Ammon's horn (tissue), 1 donor: ENCODE data around the gene COMMD9.
A peak's percentile ranks its signal among the peaks of the same experiment; 100 is the strongest.
"Not testable (repeated sequence)": the region's sequence is repeated elsewhere in the genome, so short reads cannot be mapped to it uniquely, and the experiment has no call there.

Experiments used
- DNase-seq: peaks from one replicate; pipeline ENCODE4 v3.0.0-alpha.2; 2016; ENCODE audit warnings: low spot score

Gene COMMD9

DNA sequence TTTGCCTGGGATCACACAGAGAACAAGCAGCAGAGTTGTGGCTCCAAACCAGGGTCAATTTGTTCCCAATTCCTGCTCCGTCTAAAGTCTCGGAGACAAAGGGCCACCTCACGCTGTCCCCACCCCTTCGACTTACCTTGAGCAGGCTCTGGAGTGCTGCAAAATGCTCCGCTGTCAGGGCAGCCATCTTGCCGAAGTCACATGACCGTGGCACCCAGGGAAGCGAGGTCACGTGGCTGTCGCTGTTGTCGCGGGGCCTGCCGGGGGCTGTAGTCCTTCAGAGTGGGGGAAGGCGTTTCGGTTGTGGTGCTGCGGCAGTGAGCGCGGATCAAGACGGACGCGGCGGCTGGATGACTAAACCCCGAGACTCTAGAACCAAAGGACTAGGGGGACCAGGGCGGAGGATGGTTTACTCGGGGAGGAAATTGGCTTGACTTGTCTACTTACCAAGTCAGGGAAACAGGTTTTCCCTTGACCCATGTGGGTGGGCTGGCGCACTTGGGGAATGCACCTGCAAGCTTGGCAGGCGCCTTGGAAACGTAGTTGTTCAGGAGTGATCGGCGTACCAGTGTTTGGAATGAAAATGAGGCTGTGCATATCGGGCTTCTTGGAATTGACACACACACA, at the start of gene COMMD9:
COMMD9 (minus strand) TSS at position 199 of the 627 bp plus-strand sequence; CDS start at position 187, 12 bp downstream.
- DNase-seq = peak; percentile 97

DNA sequence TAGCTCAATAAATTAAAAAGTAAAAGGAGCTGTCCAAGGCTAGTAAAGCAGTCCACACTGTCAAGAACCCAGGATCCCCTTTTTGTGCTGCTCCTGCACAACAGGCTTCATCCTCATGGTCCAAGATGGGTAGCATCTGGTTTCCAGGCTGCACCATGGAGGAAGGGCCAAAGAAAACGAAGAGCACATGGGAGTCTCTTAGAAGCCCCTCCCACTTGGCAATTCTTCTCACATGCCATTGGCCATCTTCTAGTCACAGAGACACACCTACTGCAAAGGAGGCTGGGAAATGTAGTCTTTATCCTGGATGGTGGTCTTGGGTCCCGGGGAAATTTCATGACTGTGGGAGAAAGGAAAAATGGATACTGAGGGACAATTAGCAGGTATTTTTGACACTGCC, 44.7 kb upstream of the COMMD9 start:
- no peak for DNase-seq

DNA sequence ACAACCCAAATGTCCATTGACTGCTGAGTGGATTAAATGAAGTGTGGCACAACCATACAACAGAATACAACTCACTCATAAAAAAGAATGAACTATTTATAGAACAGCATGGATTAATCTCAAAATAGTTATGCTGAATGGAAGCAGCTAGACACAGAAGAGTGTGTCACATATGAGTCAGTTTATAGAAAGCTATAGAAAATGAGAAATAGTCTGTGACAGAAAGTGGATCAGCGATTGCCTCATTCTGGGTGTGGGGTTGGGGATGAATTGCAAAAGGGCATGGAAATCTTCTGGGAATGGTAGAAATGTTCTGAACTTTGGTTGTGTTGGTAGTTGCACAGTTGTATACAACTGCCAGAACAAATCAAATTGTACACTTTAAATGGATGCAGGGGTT, 44.2 kb upstream of the COMMD9 start:
- DNase-seq = no peak

DNA sequence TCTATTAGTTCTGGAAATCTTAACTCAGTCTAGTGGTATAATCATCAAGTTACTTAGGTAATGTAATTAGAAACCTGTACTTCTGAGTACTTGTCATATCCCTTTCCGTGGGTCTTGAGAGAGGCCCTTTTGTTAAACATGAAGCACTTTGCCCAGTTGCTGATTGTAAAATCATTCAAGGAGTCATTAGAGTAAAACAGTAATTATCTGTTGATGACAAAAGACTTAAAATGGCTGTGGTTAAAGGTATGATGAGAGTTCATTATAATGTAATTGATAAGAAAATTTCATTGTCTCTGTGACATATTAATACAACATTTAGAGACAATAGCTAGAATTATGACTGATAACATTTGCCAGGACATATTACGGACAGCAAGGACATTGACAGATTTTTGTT, 41.2 kb upstream of the COMMD9 start:
- no peak for DNase-seq

DNA sequence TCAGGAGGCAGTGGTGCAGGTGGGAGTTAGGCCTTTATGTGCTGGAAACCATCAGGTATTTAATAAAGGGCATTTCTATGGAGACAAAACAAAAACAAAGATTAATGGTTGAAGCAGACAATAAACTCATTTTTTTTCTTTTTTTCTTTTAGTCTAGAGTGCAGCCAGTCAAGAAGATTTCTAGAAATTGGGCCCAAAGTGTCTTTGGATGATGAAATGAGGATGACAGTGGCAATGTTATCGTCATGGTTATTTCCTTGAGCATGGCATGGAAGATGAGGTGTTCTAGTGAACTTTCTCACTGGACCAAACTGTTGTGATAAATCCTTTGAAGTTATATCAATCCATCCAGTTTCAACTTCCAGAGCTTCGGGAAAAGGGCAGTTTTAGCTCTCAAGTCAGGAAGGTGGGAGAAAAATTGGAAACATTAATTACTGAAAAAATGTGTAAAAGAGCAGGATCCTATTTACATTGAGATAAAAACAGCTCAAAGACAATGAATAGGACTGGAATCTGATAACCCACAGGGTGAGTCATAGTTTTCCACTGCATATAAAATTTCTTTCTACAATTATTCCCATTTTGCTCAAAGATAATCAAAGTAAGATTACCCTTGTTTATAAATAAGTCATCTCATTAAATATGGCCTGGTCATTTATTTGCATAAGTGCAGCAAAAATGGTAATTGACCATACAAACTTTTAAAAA, 39.9 kb upstream of the COMMD9 start:
- no peak for DNase-seq

DNA sequence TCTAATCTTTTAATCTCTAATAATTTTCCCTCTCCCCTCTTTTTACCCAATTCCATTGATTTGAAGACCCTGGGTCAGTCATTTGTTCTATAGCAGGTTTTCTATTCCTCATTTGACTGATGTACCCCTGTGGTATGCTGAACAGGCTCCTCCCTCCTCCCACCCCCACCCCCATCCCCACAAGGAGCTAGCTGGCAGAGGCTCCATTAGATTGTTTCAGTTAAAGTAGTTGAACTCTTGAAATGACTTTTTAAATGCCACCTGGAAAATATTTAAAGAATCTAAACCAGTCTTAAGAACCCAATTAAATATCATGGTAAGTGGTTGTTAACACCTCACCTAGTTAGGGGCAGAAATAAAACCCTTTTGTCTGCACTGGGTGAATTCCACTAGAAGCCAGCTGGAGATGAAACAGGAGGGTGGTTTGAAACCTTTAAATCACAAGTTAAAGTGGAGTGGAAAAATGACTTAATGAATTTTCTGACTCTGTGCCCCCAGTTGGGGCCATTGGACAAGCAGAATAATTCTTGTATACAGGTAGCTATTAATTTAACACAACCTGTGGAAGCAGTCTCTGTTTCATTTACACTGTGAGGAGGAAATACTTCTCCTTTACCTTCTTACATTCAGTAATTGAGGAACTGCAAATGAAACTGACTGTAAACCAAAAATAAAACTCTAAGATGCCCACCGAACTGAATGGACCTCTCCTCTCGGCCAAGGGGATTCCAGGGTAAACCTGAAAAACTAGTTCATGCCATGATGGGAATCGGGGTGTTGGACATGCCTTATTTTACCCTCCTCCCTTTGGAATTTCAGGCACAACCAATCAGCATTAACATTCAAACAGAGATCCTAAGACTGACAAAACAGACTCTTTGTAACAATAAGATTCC, 37.5 kb upstream of the COMMD9 start:
- DNase-seq = no peak

DNA sequence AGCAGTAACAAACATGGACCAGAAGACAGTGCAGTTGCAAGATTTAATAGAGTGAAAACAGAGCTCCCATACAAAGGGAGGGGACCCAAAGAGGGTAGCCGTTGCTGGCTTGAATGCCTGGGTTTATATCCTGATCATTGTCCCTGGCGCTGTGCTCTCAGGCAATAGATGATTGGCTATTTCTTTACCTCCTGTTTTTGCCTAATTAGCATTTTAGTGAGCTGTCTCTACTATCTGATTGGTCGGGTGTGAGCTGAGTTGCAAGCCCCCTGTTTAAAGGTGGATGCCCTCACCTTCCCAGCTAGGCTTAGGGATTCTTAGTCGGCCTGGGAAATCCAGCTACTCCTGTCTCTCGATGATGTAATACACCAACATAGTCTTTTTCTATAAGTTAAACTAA, 36.2 kb upstream of the COMMD9 start:
- not testable (repeated sequence) for DNase-seq

DNA sequence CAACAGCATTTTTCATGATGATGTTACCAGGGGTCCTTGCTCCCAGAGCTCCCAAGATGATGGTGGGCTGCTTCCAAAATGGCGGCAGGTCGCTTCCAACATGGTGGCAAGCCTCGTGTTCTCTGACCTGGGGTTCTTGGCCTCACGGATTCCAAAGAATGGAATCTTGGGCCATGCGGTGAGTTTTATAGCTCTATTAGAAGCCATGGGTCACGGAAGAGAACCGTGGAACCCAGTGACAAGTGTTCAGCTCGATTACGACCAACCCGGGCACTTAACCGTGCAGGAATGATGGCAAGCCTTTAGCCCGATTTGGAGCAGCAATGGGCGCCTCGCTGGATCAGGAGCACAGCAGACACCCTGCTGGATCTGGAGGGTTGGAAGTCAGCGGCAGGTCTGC, 35.7 kb upstream of the COMMD9 start:
- not testable (repeated sequence) for DNase-seq

DNA sequence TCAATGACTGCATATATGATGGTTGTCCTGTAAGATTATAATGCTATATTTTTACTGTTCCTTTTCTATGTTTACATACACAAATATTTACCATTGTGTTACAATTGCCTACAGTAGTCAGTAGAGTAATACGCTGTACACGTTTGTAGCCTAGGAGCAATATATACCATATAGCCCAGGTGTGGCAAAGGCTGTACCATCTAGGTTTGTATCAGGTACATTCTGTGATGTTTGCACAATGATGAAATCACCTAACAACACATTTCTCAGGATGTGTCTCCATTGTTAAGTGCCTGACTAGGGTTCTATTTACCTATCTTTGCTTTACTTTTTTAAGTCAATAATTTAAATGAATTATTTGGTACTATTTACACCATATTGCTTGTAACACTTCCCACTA, 28.8 kb upstream of the COMMD9 start:
- no peak for DNase-seq

DNA sequence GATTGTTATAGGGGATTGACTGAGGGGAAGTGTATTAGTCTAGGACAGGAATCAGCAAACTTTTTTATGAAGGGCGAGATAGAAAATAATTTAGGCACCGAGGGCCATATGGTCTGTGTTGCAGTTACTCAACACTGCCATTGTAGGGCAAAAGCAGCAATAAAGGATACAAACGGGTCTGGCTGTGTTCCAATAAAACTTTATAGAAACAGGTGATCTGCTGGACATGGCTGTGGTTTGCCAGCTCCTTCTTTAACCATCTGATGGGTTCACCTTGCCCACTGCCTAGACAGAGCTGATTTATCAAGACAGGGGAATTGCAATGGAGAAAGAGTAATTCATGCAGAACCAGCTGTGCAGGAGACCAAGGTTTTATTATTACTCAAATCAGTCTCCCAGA, 26.8 kb upstream of the COMMD9 start:
- no peak for DNase-seq

DNA sequence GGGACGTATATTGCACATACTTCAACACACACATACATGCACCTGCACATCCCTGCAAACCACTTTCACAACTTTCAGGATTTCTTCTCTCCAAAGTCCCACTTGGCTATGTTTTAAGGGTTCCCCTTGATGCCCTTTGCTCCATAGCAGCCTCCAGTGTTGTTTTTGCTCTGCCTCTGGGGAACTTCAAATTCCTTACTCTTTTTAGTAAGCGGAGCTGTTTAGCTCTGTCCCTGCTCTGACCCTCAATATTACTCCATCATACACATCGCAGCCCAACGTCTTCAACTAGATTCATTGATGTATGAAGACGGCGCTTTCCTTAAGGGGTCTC, 25.2 kb upstream of the COMMD9 start:
- no peak for DNase-seq

DNA sequence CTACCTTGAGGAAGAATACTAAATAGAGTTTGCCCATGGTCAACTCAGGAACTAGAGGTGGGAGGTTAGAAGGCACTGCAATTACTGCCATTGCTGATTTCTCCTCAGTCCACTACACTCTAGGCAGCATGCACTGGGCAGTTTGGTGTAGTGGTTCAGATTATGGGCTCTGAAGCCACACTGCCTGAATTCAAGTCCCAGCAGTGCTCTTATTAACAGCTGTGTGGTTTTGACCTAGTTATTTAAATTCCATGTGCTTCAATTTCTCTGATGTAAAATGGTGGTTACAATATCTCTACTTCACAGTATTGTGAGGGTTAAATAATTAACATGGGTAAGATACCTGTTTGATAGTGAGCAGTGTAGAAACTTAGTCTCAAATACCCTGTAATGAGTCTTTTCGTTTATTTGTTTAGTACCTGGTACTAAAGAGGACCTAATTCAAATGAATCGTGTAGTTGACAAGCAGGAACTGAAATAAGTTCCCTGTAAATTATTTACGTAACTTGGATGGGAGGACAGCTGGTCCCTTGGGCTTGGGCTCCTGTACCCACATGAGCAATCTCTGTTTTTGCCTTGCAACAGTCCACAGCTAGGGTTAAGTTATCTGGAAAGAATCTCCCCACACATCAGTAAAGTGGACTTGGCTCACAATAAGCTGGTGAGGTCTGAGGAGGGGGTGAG, 24.7 kb upstream of the COMMD9 start:
- DNase-seq = no peak

DNA sequence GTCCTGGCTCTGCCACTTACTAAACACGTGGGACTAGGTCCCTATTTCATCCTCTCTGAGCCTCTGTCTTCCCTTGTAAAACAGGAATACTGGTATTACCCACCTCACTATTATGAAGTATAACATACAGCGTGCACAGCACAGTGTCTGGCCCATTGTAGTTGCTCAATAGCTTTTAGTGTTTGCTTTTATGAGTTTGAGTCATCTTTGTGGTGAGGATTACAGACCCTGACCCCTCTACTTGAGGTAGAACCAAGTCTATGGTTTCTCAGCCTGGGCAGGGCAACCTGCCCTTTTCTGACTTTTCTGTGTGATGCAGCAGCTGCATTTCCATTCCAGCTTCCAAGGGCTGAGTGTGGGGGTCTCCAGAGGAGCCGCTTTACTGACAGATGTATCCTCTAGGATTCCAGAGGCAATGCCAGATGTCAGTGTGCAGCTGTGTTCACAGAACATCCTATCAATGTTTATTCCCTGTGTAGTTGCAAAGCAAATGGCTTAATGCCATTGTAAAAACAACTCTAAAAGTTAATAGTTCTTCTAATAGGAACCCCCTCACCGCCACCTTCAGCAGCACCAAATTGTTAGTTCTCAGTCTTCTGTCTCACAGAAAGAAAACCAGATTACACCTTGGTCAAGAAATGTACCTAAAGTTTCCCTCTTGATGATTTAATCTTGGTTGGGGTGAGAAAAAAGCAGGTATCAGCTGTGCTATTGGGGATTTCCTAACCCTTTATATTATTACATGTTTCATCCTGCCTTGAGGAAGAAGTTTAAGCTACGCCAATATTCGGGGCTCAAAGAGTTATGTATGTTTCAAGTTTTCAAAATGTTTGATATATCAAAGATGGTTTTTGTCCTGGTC, 23.6 kb upstream of the COMMD9 start:
- no peak for DNase-seq

DNA sequence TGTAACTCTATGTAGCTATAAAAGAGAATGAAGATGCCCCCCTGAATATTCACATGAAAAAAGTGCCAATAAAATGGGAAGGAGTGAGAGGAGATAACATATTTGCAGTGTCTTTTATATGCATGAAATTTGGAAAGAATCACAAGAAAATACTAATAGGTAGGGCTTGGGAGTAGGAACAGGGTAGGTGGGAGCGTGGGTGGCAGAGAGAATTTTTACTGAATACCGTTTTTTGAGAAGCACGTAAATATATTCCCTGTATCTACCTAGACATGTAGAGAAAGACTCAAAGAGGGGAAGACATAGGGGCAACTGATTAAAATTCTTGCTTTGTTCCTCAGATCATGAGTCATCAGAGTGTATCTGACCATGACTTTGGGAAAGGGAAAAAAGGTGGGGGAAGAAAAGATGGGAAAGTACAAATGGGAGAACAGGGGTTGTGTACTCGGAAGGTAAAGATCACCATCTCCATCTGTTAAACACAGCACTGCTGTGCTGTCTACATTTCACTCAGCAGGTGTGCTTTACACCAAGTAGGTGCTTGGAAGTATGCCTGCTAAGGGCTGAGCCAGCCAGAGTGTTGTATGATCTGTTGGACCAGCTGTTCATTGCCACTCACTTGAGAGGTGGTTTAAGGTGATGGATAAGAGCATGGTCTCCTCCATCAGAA, 22.8 kb upstream of the COMMD9 start:
- no peak for DNase-seq

DNA sequence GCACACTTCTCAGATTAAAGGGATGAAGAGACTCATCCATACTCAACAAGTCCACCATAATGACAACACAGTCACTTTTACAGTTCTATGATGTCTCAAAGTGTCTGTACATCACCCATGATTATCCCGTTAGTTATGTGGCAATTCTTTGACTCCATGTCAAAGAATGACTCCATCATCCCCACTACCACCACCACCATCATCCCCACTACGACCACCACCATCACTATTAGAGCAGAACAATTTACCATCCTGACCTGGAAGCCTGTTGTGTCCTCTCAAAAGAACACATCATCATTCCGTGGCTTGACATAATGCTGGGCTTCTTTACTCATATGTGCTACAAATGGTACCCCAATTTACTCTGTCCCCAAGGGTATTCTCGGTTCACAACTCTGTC, 20.6 kb upstream of the COMMD9 start:
- DNase-seq = no peak

DNA sequence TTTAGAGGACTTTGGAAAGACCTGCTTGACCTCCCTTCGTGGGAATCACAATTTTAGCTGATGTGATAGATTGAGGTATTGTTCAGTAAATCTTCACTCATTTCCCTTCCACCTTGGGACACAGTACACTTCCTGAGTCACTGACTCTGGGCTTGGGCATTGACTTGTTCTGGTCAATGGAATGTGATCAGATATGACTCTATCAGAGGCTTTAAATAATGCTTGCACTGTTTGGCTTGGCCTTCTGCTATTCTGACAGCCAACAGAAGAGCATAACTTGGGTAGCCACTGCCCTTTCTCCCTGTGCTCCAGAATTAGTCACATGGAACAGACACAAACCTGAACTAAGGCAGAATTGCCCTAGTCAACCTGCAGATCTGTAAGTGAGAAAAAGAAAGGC, 19.4 kb upstream of the COMMD9 start:
- no peak for DNase-seq

DNA sequence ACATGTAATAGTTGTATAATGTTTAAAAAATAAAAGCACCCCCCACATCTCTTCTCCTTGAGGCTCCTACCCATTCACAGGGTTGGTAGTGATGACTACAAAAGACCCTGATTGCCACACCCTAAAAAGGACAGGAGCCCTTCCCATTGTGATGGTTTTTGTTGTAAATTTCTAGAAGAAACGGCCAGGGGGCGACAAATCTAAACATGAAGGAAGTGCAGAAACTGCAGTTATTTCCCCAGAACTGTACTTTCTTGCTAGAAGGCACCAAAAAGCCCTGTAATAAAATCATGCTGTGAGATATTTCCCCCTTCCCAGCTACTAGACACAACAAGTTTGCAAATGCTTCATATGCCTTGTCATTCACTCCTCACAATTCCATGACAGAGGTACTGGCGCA, 17.7 kb upstream of the COMMD9 start:
- no peak for DNase-seq

DNA sequence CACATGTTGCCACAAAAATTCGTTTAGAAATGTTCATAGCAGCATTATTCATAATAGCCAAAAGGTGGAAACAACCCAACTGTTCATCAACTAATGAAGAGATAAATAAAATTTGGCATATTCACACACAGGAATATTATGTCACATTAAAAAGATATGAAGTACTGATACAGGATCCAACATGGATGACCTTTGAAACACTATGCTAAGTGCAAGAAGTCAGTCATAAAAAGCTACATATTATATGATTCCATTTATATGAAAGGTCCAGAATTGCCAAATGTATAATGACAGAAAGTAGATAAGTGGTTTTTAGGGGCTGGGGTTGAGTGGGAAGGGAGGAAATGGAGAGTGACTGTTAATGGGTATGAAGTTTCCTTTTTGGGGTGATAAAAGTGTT, 15.8 kb upstream of the COMMD9 start:
- no peak for DNase-seq

DNA sequence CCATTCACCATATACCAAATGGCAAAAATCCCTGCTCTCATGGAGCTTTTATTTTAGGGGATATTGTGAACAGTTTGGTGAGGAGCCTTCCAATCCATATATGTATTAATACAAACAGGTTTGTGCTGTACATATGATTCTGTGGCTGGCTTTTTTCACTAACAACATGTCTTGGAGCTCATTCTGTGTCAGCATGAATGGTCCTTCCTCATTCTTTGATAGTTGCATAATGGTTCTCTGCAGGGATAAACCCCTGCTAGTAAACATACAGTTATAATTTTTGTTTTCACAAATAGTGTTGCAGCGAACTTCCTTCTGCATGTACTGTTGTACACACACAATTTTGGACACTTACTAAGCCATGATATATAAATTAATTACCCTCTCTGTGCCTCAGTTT, 15.1 kb upstream of the COMMD9 start:
- no peak for DNase-seq

DNA sequence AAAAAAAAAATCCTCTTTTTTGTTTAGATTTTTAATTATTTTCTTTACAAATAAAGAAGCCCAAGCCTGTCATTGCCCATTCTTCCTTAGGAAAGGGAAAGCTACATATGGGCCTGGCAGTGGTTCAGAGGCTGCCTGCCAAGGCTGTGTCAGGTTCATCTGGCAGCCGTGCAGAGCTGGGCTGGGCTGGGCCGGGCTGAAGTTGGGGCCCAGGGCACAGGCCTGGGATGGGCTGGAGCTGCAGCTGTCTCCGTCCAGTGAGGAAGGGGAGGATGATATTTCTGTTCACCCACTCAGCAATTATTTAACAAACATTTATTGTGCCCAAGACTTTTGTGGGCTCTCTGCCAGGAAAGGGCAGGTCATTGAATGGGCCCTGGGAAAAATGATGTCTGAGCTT, 11.4 kb upstream of the COMMD9 start:
- DNase-seq = peak; percentile 82
